ENCODE measurements around the gene ARID3B. TPM values are rescaled to one million over a fixed set of nuclear protein-coding genes. Genes with fewer than 3 reads are reported as not detected.

ARID3B gene
- total and polyA plus RNA-seq, 2 of the 4 experiments (the other 2 are of a cell fraction) = 2.5 to 5.0 TPM

- Histone ChIP-seq H3K9ac (ENCODE audit: low read depth, low read length) (no peak overlapping the region), H3K9me1 (ENCODE audit: insufficient read depth, low read length) (peaks cover 15% of the 10 kb centered on the region), H3K36me3 (ENCODE audit: control insufficient read depth, insufficient read depth, low read length) (peaks cover 6% of the 10 kb centered on the region), H2AFZ (replicated peaks; ENCODE audit: low read length, poor library complexity) (no peak overlapping the region), H2BK5ac (ENCODE audit: low read depth, low read length, poor library complexity, severe bottlenecking) (no peak overlapping the region), H3K23ac (ENCODE audit: low read depth, low read length) (no peak overlapping the region), H4K5ac (ENCODE audit: low read depth, low read length) (no peak overlapping the region), H3K4me3 (ENCODE audit: insufficient read depth, low read depth, low read length) (no peak overlapping the region), H3K4ac (ENCODE audit: low read depth, low read length) (no peak overlapping the region), H2BK120ac (ENCODE audit: low read depth, low read length) (no peak overlapping the region), H3K4me1 (ENCODE audit: control insufficient read depth, insufficient read depth, low read length) (peaks cover 9% of the 10 kb centered on the region), H3K18ac (ENCODE audit: low read depth, low read length) (no peak overlapping the region), H3K9me3 (ENCODE audit: control insufficient read depth, insufficient read depth, low read length) (no peaks in the 10 kb centered on the region), H2AK5ac (ENCODE audit: low read depth, low read length) (no peak overlapping the region), H3K79me1 (ENCODE audit: low read depth in 1 of 2, low read length in 2 of 2) (peaks cover 0 to 20% of the 10 kb centered on the region in 2 experiments; a peak in 1 of 4 replicates), H4K91ac (ENCODE audit: insufficient read depth, low read depth, low read length) (no peak overlapping the region), H3K14ac (replicated peaks; ENCODE audit: low read depth, low read length) (no peak overlapping the region), H3K27me3 (ENCODE audit: control insufficient read depth, insufficient read depth, low read length) (no peaks in the 10 kb centered on the region), H2BK15ac (ENCODE audit: low read depth, low read length) (no peak overlapping the region), H2AK9ac (replicated peaks; ENCODE audit: low read depth, low read length, poor library complexity) (no peak overlapping the region), H3K4me2 (ENCODE audit: low read depth, low read length) (no peak overlapping the region), H3K56ac (ENCODE audit: extremely low read depth, insufficient read depth, low read length) (no peak overlapping the region), H4K8ac (ENCODE audit: low read depth in 2 of 2, low read length in 2 of 2) (no peak overlapping the region), H3K27ac (ENCODE audit: insufficient read depth, low read length) (no peak overlapping the region), H4K20me1 (ENCODE audit: insufficient read depth, low read length) (peaks cover 4% of the 10 kb centered on the region), H2BK20ac (ENCODE audit: low read depth, low read length) (no peak overlapping the region)
- intact Hi-C loops (cut with micrococcal nuclease) (no loop called here), dilution Hi-C loops (cut with HindIII; ENCODE audit: low sequenced_read_pairs, unreplicated experiment) (no loop called here), in situ Hi-C loops (cut with MboI; ENCODE audit: low sequenced_read_pairs) (no loop called here)
- ChIA-PET POLR2A (ENCODE audit: unreplicated experiment) (interaction anchor here (0.6 kb wide), 1 partner anchor 13 kb away, joined by 3 read pairs; no protein-coding TSS in a partner anchor), CTCF (no interaction called here)
- TF ChIP-seq USF2 (IDR thresholded peaks at IDR 0.05; ENCODE audit: low read depth, low read length) (no peak), ELK1 (IDR thresholded peaks at IDR 0.05; ENCODE audit: borderline replicate concordance, low read depth, low read length) (no peak), RCOR1 (IDR thresholded peaks at IDR 0.05; ENCODE audit: insufficient replicate concordance, low read length) (no peak), SMC3 (IDR thresholded peaks at IDR 0.05; ENCODE audit: low read depth, low read length) (no peak)
- no CpG with 5 or more reads among the region's 3 CpGs for WGBS, 2 experiments (ENCODE audit: extremely low coverage in 2 of 2, insufficient read length in 1 of 2)
- DNase-seq (no peak), ATAC-seq (ENCODE audit: low read depth) (no peak)
- no TSS peak for BruUV-seq (replicated peaks)
Measured at GRCh38 chr15:74585191-74585590, 44.2 kb downstream of the ARID3B start.

All from IMR-90 (cell line).